OCI-LY3 (cell line): Measurements from ENCODE around the gene PDE10A.

Source experiments
- CTCF ChIP-seq: fragments of 200-600, 300-600 bp; sonication (generic); IDR thresholded peaks from 2 replicates; pipeline ENCODE4 v1.5.1; 2014; ENCODE audit warnings: antibody characterized with exemption, low read length, low read depth
- EZH2phosphoT487 ChIP-seq: fragments of 200-600 bp; shearing (Covaris generic); IDR thresholded peaks from 2 replicates; pipeline ENCODE4 v1.6.1; 2018; ENCODE audit warnings: antibody characterized with exemption, mixed run types, low read depth

- TF ChIP-seq CTCF: no peak
- TF ChIP-seq EZH2phosphoT487: no peak
Measured at GRCh38 chr6:165605182-165605875, 57.7 kb downstream of the PDE10A start.
